WERI-Rb-1 (cell line): ENCODE results near the gene LPCAT3.
"Not testable (repeated sequence)": the region's sequence is repeated elsewhere in the genome, so short reads cannot be mapped to it uniquely, and the experiment has no call there.

Experiments
- DNase-seq: peaks from one replicate; pipeline ENCODE4 v3.0.0-alpha.2; 2020
- H3K27ac ChIP-seq: fragments of 250-450 bp; sonication (Bioruptor Pico); 2 replicates; pipeline ENCODE4 v1.5.1; 2020; ENCODE audit warnings: mild to moderate bottlenecking, moderate library complexity
- H3K27me3 ChIP-seq: fragments of 250-450 bp; sonication (Bioruptor Pico); 2 replicates; pipeline ENCODE4 v1.5.1; 2021; ENCODE audit warnings: mild to moderate bottlenecking, low read depth, moderate library complexity; ENCODE audit not compliant: insufficient read depth, severe bottlenecking
- H3K36me3 ChIP-seq: fragments of 250-450 bp; sonication (Bioruptor Pico); 2 replicates; pipeline ENCODE4 v1.5.1; 2020; ENCODE audit warnings: mild to moderate bottlenecking, moderate library complexity
- H3K4me3 ChIP-seq: 2 replicates; pipeline ENCODE4 v1.5.1; 2011; ENCODE audit warnings: low read depth, mild to moderate bottlenecking, control low read depth, low read length
- H3K9me3 ChIP-seq: fragments of 250-450 bp; sonication (Bioruptor Pico); 2 replicates; pipeline ENCODE4 v1.5.1; 2021; ENCODE audit warnings: mild to moderate bottlenecking, moderate library complexity; ENCODE audit not compliant: severe bottlenecking
- CTCF ChIP-seq: IDR thresholded peaks from 2 replicates; pipeline ENCODE4 v1.5.1; 2011; ENCODE audit warnings: low read depth, mild to moderate bottlenecking, control low read depth, inconsistent platforms, low read length

Gene LPCAT3

DNA sequence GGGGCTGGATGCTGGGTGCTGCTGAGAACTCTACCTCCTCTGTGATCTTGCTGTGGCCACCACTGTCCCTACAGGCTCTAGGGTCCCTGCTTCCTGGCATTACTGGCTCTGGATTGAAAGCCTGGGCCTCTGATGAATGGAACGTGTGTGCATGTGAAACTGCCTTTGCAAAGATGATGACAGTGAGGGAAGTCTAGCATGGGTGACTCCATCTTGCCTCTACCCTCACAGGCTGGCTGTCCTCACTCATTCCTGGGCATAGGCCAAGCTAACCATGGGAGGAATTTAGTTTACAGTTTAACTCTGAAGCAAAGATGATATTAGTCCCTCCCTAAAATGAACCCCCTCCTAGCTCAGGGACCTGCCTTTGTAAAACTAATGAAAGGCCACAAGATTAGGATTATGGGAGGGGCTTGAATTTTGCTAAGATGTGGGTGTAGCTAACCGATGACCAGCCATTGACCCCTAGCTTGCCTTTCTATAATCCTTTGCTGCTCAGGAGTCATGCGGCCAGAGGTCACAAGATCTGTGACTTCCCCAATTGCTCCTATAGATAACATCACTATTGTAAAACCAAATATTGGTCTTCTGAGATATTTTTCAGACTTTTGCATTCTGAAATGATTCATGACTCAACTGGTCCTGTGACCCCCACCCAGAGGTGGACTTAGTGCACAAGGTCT is 40.0 kb upstream of the LPCAT3 start:
- Histone ChIP-seq H3K4me3 (no peak overlapping the region), H3K9me3 (no peaks in the 10 kb centered on the region), H3K27ac (no peak overlapping the region), H3K36me3 (no peaks in the 10 kb centered on the region), H3K27me3 (no peaks in the 10 kb centered on the region)
- TF ChIP-seq CTCF: no peak
- no peak for DNase-seq

GRCh38 chr12:7055736-7056135 is 37.5 kb upstream of the LPCAT3 start:
- H3K27me3 ChIP-seq, H3K36me3 ChIP-seq, DNase-seq, H3K4me3 ChIP-seq, H3K9me3 ChIP-seq, H3K27ac ChIP-seq: not testable (repeated sequence)

GRCh38 chr12:7054925-7055324 is 36.6 kb upstream of the LPCAT3 start:
- no peak for DNase-seq
- Histone ChIP-seq H3K9me3 (peaks cover 4% of the 10 kb centered on the region), H3K36me3 (no peaks in the 10 kb centered on the region), H3K27me3 (no peaks in the 10 kb centered on the region), H3K27ac (no peak overlapping the region), H3K4me3 (no peak overlapping the region)
- no peak for TF ChIP-seq CTCF

DNA sequence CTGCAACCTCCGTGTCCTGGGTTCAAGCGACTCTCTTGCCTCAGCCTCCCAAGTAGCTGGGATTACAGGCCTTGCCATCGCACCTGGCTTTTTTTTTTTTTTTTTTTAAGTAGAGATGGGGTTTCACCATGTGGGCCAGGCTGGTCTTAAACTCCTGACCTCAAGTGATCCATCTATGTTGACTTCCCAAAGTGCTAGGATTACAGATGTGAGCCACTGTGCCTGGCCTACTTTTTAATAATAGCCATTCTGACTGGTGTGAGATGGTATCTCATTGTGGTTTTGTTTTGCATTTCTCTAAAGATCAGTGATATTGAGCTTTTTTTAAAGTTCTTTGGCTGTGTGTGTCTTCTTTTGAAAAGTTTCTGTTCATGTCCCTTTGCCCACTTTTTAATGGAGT is 31.7 kb upstream of the LPCAT3 start:
- not testable (repeated sequence) for H3K27ac ChIP-seq, H3K36me3 ChIP-seq, DNase-seq, H3K9me3 ChIP-seq, H3K4me3 ChIP-seq, H3K27me3 ChIP-seq

- not testable (repeated sequence) for DNase-seq, H3K9me3 ChIP-seq, H3K36me3 ChIP-seq, H3K27me3 ChIP-seq, H3K4me3 ChIP-seq, H3K27ac ChIP-seq
Observed at GRCh38 chr12:7049445-7049951, 31.2 kb upstream of the LPCAT3 start.

DNA sequence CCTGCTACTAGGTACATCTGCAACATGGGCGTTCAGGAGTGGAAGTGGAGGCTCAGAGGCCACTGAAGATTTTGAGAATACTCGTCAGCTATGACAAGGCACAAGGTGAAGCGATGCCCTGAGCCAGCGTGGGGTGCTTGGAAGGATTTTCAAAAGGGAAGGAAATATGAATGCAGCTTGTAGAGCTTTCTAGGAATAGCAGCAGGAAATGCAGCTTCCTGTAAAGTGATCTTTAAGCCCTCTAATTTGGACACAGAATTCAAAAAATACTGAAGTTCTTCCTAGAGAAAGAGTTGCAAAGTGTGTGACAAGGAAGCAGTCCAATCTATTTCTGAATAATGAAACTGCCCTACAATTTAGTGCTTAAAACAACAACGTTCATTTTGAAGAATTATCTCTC is 29.0 kb upstream of the LPCAT3 start:
- DNase-seq: no peak
- Histone ChIP-seq H3K4me3 (no peak overlapping the region), H3K27me3 (no peaks in the 10 kb centered on the region), H3K9me3 (peaks cover 4% of the 10 kb centered on the region), H3K27ac (no peak overlapping the region), H3K36me3 (no peaks in the 10 kb centered on the region)
- TF ChIP-seq CTCF: no peak

DNA sequence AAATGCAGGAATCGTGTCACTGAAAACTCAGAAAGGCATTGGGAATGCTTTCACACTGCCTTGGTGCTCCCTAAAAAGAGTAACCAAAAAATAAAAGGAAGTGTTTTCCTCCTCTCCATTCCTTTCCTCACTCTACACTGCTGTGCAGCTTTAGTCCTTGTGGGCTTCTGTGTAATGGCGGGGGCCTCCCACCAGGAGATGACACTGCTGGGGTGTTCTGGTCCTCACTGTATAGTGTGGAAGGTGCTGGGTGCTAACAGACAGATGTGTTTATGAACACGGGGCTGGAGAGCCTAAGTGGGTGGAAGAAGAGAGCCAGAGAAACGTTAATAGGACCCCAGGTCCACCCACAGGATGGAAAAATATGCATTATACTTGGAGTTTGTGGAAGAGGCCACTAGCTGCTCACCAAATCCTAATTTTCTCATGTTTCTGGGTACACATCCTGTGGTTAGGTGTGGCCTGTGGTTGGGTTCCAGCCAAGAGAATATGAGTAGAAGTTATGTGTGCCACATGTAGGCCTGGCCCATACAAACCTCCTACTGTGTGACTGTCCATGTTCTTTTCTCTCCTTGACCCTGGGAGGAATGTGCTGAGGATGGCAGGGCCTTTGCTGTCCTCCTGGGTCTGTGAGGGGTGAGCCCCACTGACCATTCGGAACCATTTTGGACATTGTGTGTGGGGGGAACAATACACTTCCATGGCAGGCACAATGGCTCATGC is 28.3 kb upstream of the LPCAT3 start:
- no peaks in the 10 kb centered on the region for H3K27me3 ChIP-seq
- no peaks in the 10 kb centered on the region for H3K36me3 ChIP-seq
- no peaks in the 10 kb centered on the region for H3K9me3 ChIP-seq
- DNase-seq: no peak
- TF ChIP-seq CTCF: no peak
- no peak overlapping the region for H3K4me3 ChIP-seq
- H3K27ac ChIP-seq: no peak overlapping the region
